Measurements from ENCODE around the gene NUP62. TPM values are rescaled to one million over a fixed set of nuclear protein-coding genes. Genes with fewer than 3 reads are reported as not detected.

The NUP62 gene
- total and polyA plus RNA-seq, 2 of the 4 experiments (the other 2 are of a cell fraction): 21.3 to 29.7 TPM

GRCh38 chr19:49929611-49930482, 543 bp upstream of the NUP62 start:
- dilution Hi-C loops (cut with HindIII; ENCODE audit: low sequenced_read_pairs, unreplicated experiment): no loop called here
- no peak for TF ChIP-seq MAZ (IDR thresholded peaks at IDR 0.05; ENCODE audit: borderline replicate concordance, low read depth, low read length)
- TF ChIP-seq BHLHE40 (IDR thresholded peaks at IDR 0.05; ENCODE audit: low read depth, low read length): peak; percentile 69
- TF ChIP-seq CEBPB (IDR thresholded peaks at IDR 0.05; ENCODE audit: low read depth, low read length): no peak
- TF ChIP-seq MXI1 (IDR thresholded peaks at IDR 0.05; ENCODE audit: borderline replicate concordance, low read depth, low read length): peak; percentile 78; the same call in 1 of the 2 replicates
- no peak for TF ChIP-seq FOS (IDR thresholded peaks at IDR 0.05; ENCODE audit: low read depth, low read length)
- TF ChIP-seq, protein P1, sequence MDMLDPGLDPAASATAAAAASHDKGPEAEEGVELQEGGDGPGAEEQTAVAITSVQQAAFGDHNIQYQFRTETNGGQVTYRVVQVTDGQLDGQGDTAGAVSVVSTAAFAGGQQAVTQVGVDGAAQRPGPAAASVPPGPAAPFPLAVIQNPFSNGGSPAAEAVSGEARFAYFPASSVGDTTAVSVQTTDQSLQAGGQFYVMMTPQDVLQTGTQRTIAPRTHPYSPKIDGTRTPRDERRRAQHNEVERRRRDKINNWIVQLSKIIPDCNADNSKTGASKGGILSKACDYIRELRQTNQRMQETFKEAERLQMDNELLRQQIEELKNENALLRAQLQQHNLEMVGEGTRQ (IDR thresholded peaks at IDR 0.05; ENCODE audit: low read depth, low read length): peak; percentile 31; the same call in 1 of the 2 replicates
- no peak for TF ChIP-seq MAFK (IDR thresholded peaks at IDR 0.05; ENCODE audit: low read depth, low read length)
- peak overlapping the region; percentile 93 for H4K91ac ChIP-seq (ENCODE audit: insufficient read depth, low read depth, low read length)
- peak overlapping the region; percentile 79 for H3K18ac ChIP-seq (ENCODE audit: low read depth, low read length)
- peak overlapping the region; percentile 100 for H2AK9ac ChIP-seq (replicated peaks; ENCODE audit: low read depth, low read length, poor library complexity)
- H2BK120ac ChIP-seq (ENCODE audit: low read depth, low read length): peak overlapping the region; percentile 91
- H3K36me3 ChIP-seq (ENCODE audit: control insufficient read depth, insufficient read depth, low read length): peaks cover 13% of the 10 kb centered on the region
- H2AK5ac ChIP-seq (ENCODE audit: low read depth, low read length): peak overlapping the region; percentile 69
- peak overlapping the region; percentile 83 for H3K9ac ChIP-seq (ENCODE audit: low read depth, low read length)
- H2AFZ ChIP-seq (replicated peaks; ENCODE audit: low read length, poor library complexity): peak overlapping the region; percentile 98
- H3K9me1 ChIP-seq (ENCODE audit: insufficient read depth, low read length): peaks cover 14% of the 10 kb centered on the region
- CTCF ChIA-PET: no interaction called here
- peaks cover 4% of the 10 kb centered on the region for H3K4me1 ChIP-seq (ENCODE audit: control insufficient read depth, insufficient read depth, low read length)
- 8% methylated on average over 10 of the region's 43 CpGs; no CpG with 5 or more reads in 1 of the 2 experiments for WGBS, 2 experiments (ENCODE audit: extremely low coverage in 2 of 2, insufficient read length in 1 of 2)
- in situ Hi-C loops (cut with MboI; ENCODE audit: low sequenced_read_pairs): loop anchor here (10.0 kb wide), 2 partner anchors 55 to 215 kb away; no protein-coding TSS in a partner anchor
- peak overlapping the region; percentile 77; the same call in 1 of the 3 replicates for H2BK15ac ChIP-seq (ENCODE audit: low read depth, low read length)
- peak overlapping the region; percentile 88 for H3K23ac ChIP-seq (ENCODE audit: low read depth, low read length)
- H3K79me1 ChIP-seq (ENCODE audit: low read depth in 1 of 2, low read length in 2 of 2): peaks cover 16 to 38% of the 10 kb centered on the region in 2 experiments
- no peaks in the 10 kb centered on the region for H3K9me3 ChIP-seq (ENCODE audit: control insufficient read depth, insufficient read depth, low read length)
- peak overlapping the region; percentile 72; the same call in 1 of the 2 replicates for H2BK20ac ChIP-seq (ENCODE audit: low read depth, low read length)
- H3K56ac ChIP-seq (ENCODE audit: extremely low read depth, insufficient read depth, low read length): peak overlapping the region; percentile 91
- peak overlapping the region; percentile 96 for H3K14ac ChIP-seq (replicated peaks; ENCODE audit: low read depth, low read length)
- peak overlapping the region; percentile 92 for H2BK5ac ChIP-seq (ENCODE audit: low read depth, low read length, poor library complexity, severe bottlenecking)
- peak overlapping the region; percentile 82 to 98 for H4K8ac ChIP-seq (ENCODE audit: low read depth in 2 of 2, low read length in 2 of 2)
- ATAC-seq (ENCODE audit: low read depth) (peak; percentile 93), DNase-seq (peak; percentile 97)
- peak overlapping the region; percentile 75 for H3K27ac ChIP-seq (ENCODE audit: insufficient read depth, low read length)
- no TSS peak for BruUV-seq (replicated peaks)
- no peaks in the 10 kb centered on the region for H3K27me3 ChIP-seq (ENCODE audit: control insufficient read depth, insufficient read depth, low read length)
- H3K4ac ChIP-seq (ENCODE audit: low read depth, low read length): peak overlapping the region; percentile 97
- intact Hi-C loops (cut with micrococcal nuclease): no loop called here
- peaks cover 10% of the 10 kb centered on the region; the same call in 1 of the 2 replicates for H4K20me1 ChIP-seq (ENCODE audit: insufficient read depth, low read length)
- POLR2A ChIA-PET (ENCODE audit: unreplicated experiment): interaction anchor here (0.6 to 1.0 kb wide), 5 partner anchors 11 to 79 kb away, joined by 3 to 7 read pairs (median 5); no protein-coding TSS in a partner anchor
- H3K4me2 ChIP-seq (ENCODE audit: low read depth, low read length): peak overlapping the region; percentile 87
- peak overlapping the region; percentile 71 for H4K5ac ChIP-seq (ENCODE audit: low read depth, low read length)
- peak overlapping the region; percentile 80 for H3K4me3 ChIP-seq (ENCODE audit: insufficient read depth, low read depth, low read length)
